HCT116 (cell line): ENCODE measurements around the gene IFITM1. TPM values are rescaled to one million over a fixed set of nuclear protein-coding genes. Genes with fewer than 3 reads are reported as not detected.

Source experiments
- ATAC-seq: fragments of 200-7000 bp; cut with Tn5 transposase; 2 replicates; pipeline ENCODE4 v1.9.1; 2020; ENCODE audit warnings: mild to moderate bottlenecking, moderate library complexity
- BruUV-seq: library from RNA; stranded (reverse); fragments of 400-500 nt; replicated peaks from 2 replicates; lab custom pipeline; 2021; lab: Mats Ljungman, UMichigan
- CTCF ChIA-PET: fragments of 300-600 bp; sonication (Branson Sonifier 250); formaldehyde crosslinking; loops from one replicate; lab custom pipeline; 2021; ENCODE audit warnings: antibody characterized with exemption; lab: Charles Lee
- POLR2A ChIA-PET: fragments of 300-600, 350-600 bp; sonication (Branson Sonifier 250); formaldehyde crosslinking; loops from one replicate; lab custom pipeline; 2021; ENCODE audit warnings: antibody characterized with exemption; lab: Charles Lee
- RAD21 ChIA-PET, 2 experiments: fragments of 300-600 bp; sonication (Branson Sonifier 250); formaldehyde crosslinking; loops; one replicate each; lab custom pipeline; 2023; ENCODE audit warnings: low total read pairs in 2 of 2; ENCODE audit not compliant: uncharacterized antibody in 2 of 2, unreplicated experiment in 2 of 2, low non-redundant PET in 1 of 2; lab: Charles Lee
- DNase-seq: peaks from one replicate; pipeline ENCODE4 v3.0.0-alpha.2; 2010; ENCODE audit warnings: low read depth, low spot score
- H2AFZ ChIP-seq: fragments of 200-600 bp; shearing (Covaris generic), sonication (generic); 2 replicates; pipeline ENCODE4 v1.6.1; 2017; ENCODE audit warnings: low read depth, mixed run types, mixed read lengths, antibody characterized with exemption, low read length; ENCODE audit not compliant: poor library complexity, severe bottlenecking
- H3K27ac ChIP-seq: 2 replicates; pipeline ENCODE4 v1.5.1; 2012; ENCODE audit warnings: low read depth, low read length
- H3K27me3 ChIP-seq: fragments of 200-600 bp; sonication (generic); 2 replicates; pipeline ENCODE4 v1.6.1; 2016; ENCODE audit warnings: mixed run types, low read length, mixed read lengths; ENCODE audit not compliant: insufficient read depth
- H3K36me3 ChIP-seq, 2 experiments: fragments of 200-500 bp in 1 of 2; fragments of 200-600 bp in 1 of 2; sonication (Bioruptor generic) in 1 of 2; sonication (generic) in 1 of 2; 2 replicates each; pipeline versions ENCODE4 v1.5.1 to v1.6.1; 2014 to 2016; ENCODE audit warnings: low read length in 2 of 2, inconsistent platforms in 1 of 2, mixed read lengths in 1 of 2, mixed run types in 1 of 2; ENCODE audit not compliant: insufficient read depth in 2 of 2, control insufficient read depth in 1 of 2
- H3K4me1 ChIP-seq, 2 experiments: fragments of 200-600 bp in 1 of 2; sonication (generic) in 1 of 2; 2 replicates each; pipeline versions ENCODE4 v1.5.1 to v1.6.1; 2012 to 2017; ENCODE audit warnings: low read length in 2 of 2, inconsistent platforms in 1 of 2, mild to moderate bottlenecking in 1 of 2, mixed read lengths in 1 of 2, mixed run types in 1 of 2, moderate library complexity in 1 of 2; ENCODE audit not compliant: insufficient read depth in 2 of 2, control insufficient read depth in 1 of 2
- H3K4me2 ChIP-seq: fragments of 200-600 bp; sonication (generic); 2 replicates; pipeline ENCODE4 v1.6.1; 2017; ENCODE audit warnings: mixed run types, low read length, mixed read lengths
- H3K4me3 ChIP-seq, 2 experiments: fragments of 200-600 bp in 1 of 2; sonication (generic) in 1 of 2; replicated peaks in 1 of 2; 2 replicates each; pipeline ENCODE4 v1.5.1; 2011 to 2016; ENCODE audit warnings: low read length in 2 of 2, control low read depth in 1 of 2, low read depth in 1 of 2, mild to moderate bottlenecking in 1 of 2, mixed read lengths in 1 of 2, mixed run types in 1 of 2
- H3K79me2 ChIP-seq: fragments of 200-600 bp; sonication (generic); 2 replicates; pipeline ENCODE4 v1.6.1; 2017; ENCODE audit warnings: mild to moderate bottlenecking, mixed run types, low read length, moderate library complexity, mixed read lengths; ENCODE audit not compliant: insufficient read depth
- H3K9ac ChIP-seq: fragments of 200-600 bp; sonication (generic); 2 replicates; pipeline ENCODE4 v1.6.1; 2016; ENCODE audit warnings: low read length, mixed read lengths
- H3K9me2 ChIP-seq: fragments of 200-600 bp; sonication (generic), shearing (Covaris generic); 2 replicates; pipeline ENCODE4 v1.6.1; 2017; ENCODE audit warnings: mixed run types, mild to moderate bottlenecking, moderate library complexity; ENCODE audit not compliant: insufficient read depth
- H3K9me3 ChIP-seq, 2 experiments: fragments of 200-500 bp in 1 of 2; fragments of 200-600 bp in 1 of 2; sonication (Bioruptor generic) in 1 of 2; sonication (generic) in 1 of 2; 2 replicates each; pipeline ENCODE4 v1.6.1; 2014 to 2017; ENCODE audit warnings: low read length in 2 of 2, mixed read lengths in 2 of 2, inconsistent platforms in 1 of 2, low read depth in 1 of 2, mild to moderate bottlenecking in 1 of 2, mixed run types in 1 of 2, moderate library complexity in 1 of 2; ENCODE audit not compliant: control insufficient read depth in 1 of 2, insufficient read depth in 1 of 2
- H4K20me1 ChIP-seq: fragments of 200-600 bp; sonication (generic), shearing (Covaris generic); 2 replicates; pipeline ENCODE4 v1.6.1; 2017; ENCODE audit warnings: mixed run types, mild to moderate bottlenecking, moderate library complexity; ENCODE audit not compliant: insufficient read depth
- CBX3 ChIP-seq: IDR thresholded peaks from 2 replicates; pipeline ENCODE4 v1.6.1; 2012; ENCODE audit warnings: low read depth
- CEBPB ChIP-seq: IDR thresholded peaks from 2 replicates; pipeline ENCODE4 v1.6.1; 2012; ENCODE audit warnings: low read depth
- CTCF ChIP-seq, 3 experiments: fragments of 200-600 bp in 1 of 3; sonication (generic) in 1 of 3; IDR thresholded peaks in 2 of 3; conservative IDR thresholded peaks in 1 of 3; 2 replicates each; pipeline ENCODE4 v1.5.1; 2012 to 2017; ENCODE audit warnings: low read depth in 2 of 3, low read length in 2 of 3, antibody characterized with exemption in 1 of 3, borderline replicate concordance in 1 of 3, control low read depth in 1 of 3, mild to moderate bottlenecking in 1 of 3, mixed read lengths in 1 of 3, mixed run types in 1 of 3, moderate library complexity in 1 of 3; ENCODE audit not compliant: insufficient read depth in 1 of 3
- EGR1 ChIP-seq: IDR thresholded peaks from 2 replicates; pipeline ENCODE4 v1.6.1; 2012; ENCODE audit warnings: low read depth
- ELF1 ChIP-seq: IDR thresholded peaks from 2 replicates; pipeline ENCODE4 v1.6.1; 2012; ENCODE audit warnings: low read depth, borderline replicate concordance
- EZH2 ChIP-seq: fragments of 200-600 bp; sonication (generic); IDR thresholded peaks from 2 replicates; pipeline ENCODE4 v1.6.1; 2017; ENCODE audit warnings: antibody characterized with exemption, mixed run types
- MAX ChIP-seq: IDR thresholded peaks from 2 replicates; pipeline ENCODE4 v1.6.1; 2012
- POLR2A ChIP-seq: IDR thresholded peaks from 2 replicates; pipeline ENCODE4 v1.7.0; 2011; ENCODE audit warnings: borderline replicate concordance; ENCODE audit not compliant: insufficient read depth, insufficient read length; ENCODE audit errors: extremely low read depth
- POLR2AphosphoS5 ChIP-seq: IDR thresholded peaks from 2 replicates; pipeline ENCODE4 v1.6.1; 2011; ENCODE audit warnings: mild to moderate bottlenecking, low read depth, low read length, moderate library complexity
- REST ChIP-seq: IDR thresholded peaks from 2 replicates; pipeline ENCODE4 v1.6.1; 2012; ENCODE audit warnings: low read depth
- SIN3A ChIP-seq: IDR thresholded peaks from 2 replicates; pipeline ENCODE4 v1.6.1; 2012; ENCODE audit warnings: low read depth
- SP1 ChIP-seq: IDR thresholded peaks from 2 replicates; pipeline ENCODE4 v1.6.1; 2012; ENCODE audit warnings: low read depth
- SRF ChIP-seq: IDR thresholded peaks from 2 replicates; pipeline ENCODE4 v1.6.1; 2012; ENCODE audit warnings: low read depth
- TCF7L2 ChIP-seq: IDR thresholded peaks from 2 replicates; pipeline ENCODE4 v1.7.0; 2011; ENCODE audit warnings: borderline replicate concordance, inconsistent platforms; ENCODE audit not compliant: insufficient read depth, insufficient read length; ENCODE audit errors: extremely low read depth
- ZBTB33 ChIP-seq: IDR thresholded peaks from 2 replicates; pipeline ENCODE4 v1.6.1; 2011; ENCODE audit warnings: mild to moderate bottlenecking, low read length, moderate library complexity; ENCODE audit not compliant: insufficient replicate concordance; ENCODE audit errors: extremely low read depth
- ZFX ChIP-seq: fragments of 450-650 bp; IDR thresholded peaks from 2 replicates; pipeline ENCODE4 v1.6.1; 2017
- ZNF274 ChIP-seq: fragments of 200-500 bp; sonication (Bioruptor generic); IDR thresholded peaks from 2 replicates; pipeline ENCODE4 v1.6.1; 2014; ENCODE audit warnings: mild to moderate bottlenecking, low read depth, low read length, inconsistent platforms
- intact Hi-C: fragments of 100-400 bp; cut with micrococcal nuclease; formaldehyde crosslinking; loops from 2 replicates; pipeline ENCODE4 v1.10.0; 2022
- total RNA-seq: library from RNA; stranded (reverse); gene quantifications from one replicate; pipeline ENCODE4 v1.2.1, GENCODE V29; 2021; ENCODE audit not compliant: unreplicated experiment

Gene IFITM1
- total RNA-seq, 1 experiment from 2014 or later = 6.1 TPM

- TF ChIP-seq MAX = no peak
- TF ChIP-seq TCF7L2 = no peak
- no peak for TF ChIP-seq CEBPB
- TF ChIP-seq POLR2AphosphoS5 = no peak
These were observed 17.4 kb upstream of the IFITM1 start (continued) for GRCh38 chr11:296171-297050.

- CTCF ChIA-PET = no interaction called here
- DNase-seq (no peak), ATAC-seq (peak; percentile 16; the same call in 1 of the 2 replicates)
- RAD21 ChIA-PET = no interaction called here
- Histone ChIP-seq H3K9me3 (no peaks in the 10 kb centered on the region), H3K79me2 (no peaks in the 10 kb centered on the region), H3K9me2 (no peaks in the 10 kb centered on the region), H3K4me3 (no peak overlapping the region), H4K20me1 (no peaks in the 10 kb centered on the region), H3K9ac (no peak overlapping the region), H3K27ac (no peak overlapping the region), H3K4me1 (peaks cover 0 to 3% of the 10 kb centered on the region in 2 experiments; a peak in 1 of 4 replicates), H3K36me3 (peaks cover 0 to 5% of the 10 kb centered on the region in 2 experiments; a peak in 2 of 4 replicates), H3K4me2 (no peak overlapping the region), H2AFZ (no peak overlapping the region), H3K27me3 (no peaks in the 10 kb centered on the region)
- POLR2A ChIA-PET = no interaction called here
- BruUV-seq = no TSS peak
- intact Hi-C loops = no loop called here
- TF ChIP-seq POLR2A (no peak), TCF7L2 (no peak), ZNF274 (no peak), EGR1 (no peak), CTCF (IDR thresholded peaks at IDR 0.05 in 2 of 3, conservative IDR thresholded peaks at IDR 0.05 in 1 of 3; ENCODE audit: borderline replicate concordance in 1 of 3, insufficient read depth in 1 of 3, low read depth in 2 of 3, low read length in 2 of 3) (no peak), POLR2AphosphoS5 (no peak), ZBTB33 (no peak), CBX3 (no peak), SRF (no peak), SP1 (no peak), REST (no peak), ELF1 (no peak), ZFX (no peak), EZH2 (no peak), SIN3A (no peak)
These were observed 16.7 kb upstream of the IFITM1 start for GRCh38 chr11:297051-297585.
